Esophagus mucosa (tissue), 1 donor: ENCODE data around the gene ERI3. TPM values are rescaled to one million over a fixed set of nuclear protein-coding genes. Genes with fewer than 3 reads are reported as not detected.

Experiments used
- ATAC-seq: fragments of 200-7000 bp; cut with Tn5 transposase; one replicate; pipeline ENCODE4 v1.9.1; 2020
- total RNA-seq: library from RNA; stranded (reverse); gene quantifications from one replicate; pipeline ENCODE4 v1.2.4, GENCODE V29; 2023
- donor health status: DM: yes; HTN: yes; CAD: no.

ERI3 gene
- total RNA-seq, 1 donor from 2014 or later: 26.5 TPM

DNA sequence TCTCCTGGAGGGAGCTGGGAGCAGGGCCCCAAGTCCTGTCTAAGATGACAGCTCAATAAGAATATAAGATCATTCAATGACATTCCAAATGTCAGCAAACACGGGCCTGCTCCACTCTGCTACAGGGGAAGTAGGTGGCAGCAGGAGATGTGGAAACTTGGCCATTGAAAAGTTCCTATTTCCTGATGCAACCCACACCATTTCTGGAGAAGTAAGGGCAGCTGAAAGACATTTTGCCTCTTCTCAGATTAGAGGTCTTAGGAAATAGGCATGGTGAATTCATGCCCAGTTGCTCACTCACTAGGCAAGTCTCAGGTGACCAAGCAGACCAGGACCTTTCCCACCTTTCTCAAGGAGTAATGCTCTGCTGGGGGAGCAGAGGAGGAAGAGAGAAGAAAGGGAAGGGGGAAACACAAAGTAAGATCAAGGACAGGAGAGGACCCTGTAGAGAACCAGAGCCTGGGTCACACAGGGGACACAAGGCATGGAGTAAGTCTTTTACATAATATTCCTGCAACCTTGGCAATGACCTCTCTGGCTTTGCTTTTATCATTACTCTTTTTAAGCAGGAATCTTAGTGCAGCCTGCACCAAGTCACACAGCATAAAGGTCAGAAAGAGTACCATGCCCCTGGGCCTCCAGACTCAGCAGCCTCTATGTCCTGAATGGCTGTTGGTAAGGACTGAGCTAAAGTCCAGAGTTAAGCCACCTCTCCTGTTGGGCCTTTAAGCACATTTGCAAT lies 72.9 kb downstream of the ERI3 start:
- no peak for ATAC-seq

GRCh38 chr1:44276901-44277300 lies 78.2 kb downstream of the ERI3 start:
- ATAC-seq: peak; percentile 73

DNA sequence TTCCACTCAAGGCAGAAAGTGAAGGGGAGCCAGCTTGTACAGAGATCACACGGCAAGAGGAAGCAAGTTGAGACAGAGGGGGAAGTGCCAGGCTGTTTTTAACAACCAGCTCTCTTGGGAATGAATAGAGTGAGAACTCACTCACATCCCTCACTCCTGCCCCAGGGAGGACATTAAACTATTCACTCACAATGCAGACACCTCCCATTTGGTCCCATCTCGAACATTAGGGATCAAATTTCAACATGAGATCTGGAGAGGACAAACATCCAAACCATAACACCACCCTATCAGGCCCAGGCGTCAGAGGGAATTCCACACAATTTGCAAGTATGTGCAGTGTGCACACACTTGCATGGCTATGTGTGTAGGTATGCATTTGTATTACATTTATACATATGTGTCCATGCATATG lies 79.1 kb downstream of the ERI3 start:
- peak; percentile 22 for ATAC-seq

DNA sequence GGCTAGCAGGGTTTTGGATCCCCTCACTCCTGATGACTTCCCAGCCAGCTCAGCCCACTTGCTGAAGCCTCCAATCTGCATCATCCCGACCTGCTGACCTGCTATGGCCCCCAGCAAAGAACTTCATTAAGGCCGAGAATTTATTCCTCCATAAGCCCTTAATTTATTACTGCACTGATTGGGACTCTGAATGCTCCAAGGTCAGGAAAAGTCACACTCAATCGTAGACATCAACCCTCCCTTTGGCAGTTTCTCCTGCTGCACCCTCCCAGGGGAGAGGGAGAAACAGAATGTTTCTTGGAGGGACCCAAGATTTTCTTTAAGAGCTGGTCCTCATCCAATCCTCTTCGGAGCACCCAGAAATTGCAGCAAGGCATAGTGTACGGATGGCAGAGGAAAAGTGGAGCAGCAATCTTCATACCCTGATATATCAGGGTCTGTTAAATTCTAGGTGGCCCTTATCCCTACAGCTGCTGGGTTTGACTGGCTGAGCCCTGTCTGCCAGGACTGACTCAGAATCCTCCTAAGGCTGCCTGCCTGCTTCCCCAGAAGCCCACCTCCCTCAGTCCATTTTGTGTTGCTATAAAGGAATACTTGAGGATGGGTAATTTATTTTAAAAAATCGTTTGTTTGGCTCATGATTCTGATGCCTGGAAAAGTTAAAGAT lies 79.6 kb downstream of the ERI3 start:
- ATAC-seq: no peak

DNA sequence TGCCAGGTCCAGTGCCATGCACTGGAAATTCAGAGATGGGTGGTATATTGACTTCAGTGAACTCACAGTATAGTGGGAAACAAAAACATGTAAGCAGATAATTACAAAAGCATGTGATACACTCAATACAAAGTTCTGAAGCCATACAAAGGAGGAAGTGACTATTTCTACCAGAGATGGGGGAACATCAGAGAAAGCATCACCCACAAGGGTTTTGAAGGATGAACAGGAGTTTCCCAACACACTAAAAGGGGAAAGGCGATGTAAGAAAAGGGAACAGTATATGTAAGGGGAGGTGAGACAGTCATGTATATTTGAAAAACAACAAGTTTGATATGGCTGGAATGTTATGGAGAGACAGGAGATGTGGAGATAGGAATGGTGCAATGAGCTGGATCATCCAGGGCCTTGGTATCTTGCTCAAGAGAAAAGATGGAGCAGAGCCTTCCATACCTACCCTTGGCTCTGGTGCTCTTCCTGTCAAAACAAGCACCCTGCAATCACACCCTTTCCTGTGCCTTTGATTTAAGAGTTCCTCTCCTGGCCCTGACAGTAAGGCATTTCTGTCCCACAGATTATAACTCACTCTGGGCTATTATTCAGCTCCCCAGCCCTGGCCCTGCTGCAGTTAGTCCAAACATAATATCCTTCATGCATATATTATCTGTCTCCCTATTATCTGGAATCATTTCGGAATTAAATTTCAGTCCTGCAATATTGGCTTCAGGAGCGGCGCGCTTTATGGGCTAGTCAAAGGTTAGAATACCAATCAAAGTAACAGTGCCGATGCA lies 81.3 kb downstream of the ERI3 start:
- no peak for ATAC-seq

DNA sequence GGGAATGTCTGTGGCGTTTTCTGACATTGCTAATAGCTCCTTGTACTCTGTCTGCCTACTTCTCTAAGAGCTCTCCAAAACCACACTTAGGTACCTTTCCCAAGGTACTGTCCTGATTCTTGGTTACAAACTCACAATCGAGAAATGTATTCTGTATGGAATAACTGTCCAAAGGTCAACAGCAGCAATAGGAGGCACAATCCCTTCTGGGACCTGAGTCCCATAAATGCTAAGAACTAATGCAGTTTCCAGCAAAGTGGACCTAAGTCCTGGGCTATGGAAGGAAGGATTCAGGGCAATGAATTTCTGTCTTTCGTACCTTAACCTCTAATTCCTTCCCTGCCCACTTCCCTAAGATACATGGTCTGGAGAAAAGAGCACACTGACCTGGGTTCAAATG lies 82.1 kb downstream of the ERI3 start:
- no peak for ATAC-seq

GRCh38 chr1:44271646-44272045 lies 83.4 kb downstream of the ERI3 start:
- no peak for ATAC-seq

DNA sequence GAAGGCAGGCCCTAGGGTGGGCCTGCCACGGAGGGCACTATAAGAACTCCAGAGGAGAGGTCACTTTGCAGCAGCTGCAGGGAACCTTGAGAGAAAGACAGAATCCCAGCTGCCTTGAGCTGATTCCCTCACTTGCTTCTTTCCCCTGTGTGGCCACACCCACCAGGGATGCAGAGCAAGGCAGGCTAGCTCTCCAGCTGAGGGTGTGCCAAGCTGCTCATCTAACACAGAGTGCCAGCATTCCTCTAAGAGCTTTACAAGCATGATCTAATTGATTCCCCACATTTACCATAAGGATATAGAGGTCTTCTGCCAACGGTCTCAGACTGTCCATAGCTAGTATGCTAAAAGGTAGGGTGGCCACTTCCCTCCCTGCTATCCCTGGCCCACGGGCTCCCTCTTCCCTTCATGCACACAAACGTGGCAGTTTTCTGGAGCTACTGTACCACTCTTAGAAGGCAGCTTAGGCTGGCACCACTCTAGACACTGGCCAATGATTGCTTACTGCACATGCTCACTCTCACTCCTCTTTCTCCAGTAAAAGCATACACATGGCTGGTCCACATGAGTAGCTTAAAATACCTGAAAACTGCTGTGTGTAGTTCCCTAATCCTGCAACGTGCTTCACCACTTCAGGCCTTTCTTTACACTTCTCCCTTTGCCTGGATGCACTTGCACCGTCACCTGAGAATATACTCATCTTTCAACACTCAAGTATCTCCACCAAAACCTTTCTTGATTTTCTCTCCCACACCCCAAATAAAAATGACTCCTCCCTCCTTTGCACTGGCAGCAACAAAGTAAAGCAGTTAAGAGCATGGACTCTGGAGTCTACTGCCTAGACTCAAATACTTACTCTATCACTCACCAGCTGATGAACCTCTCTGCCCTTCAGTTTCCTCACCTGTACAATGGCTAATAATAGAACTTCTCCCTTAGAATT lies 84.1 kb downstream of the ERI3 start:
- ATAC-seq: no peak

- no peak for ATAC-seq
Measured at GRCh38 chr1:44268054-44268453, 87.0 kb downstream of the ERI3 start.

GRCh38 chr1:44267438-44267837 lies 87.6 kb downstream of the ERI3 start:
- no peak for ATAC-seq

GRCh38 chr1:44266400-44267344 lies 88.4 kb downstream of the ERI3 start:
- ATAC-seq: no peak

GRCh38 chr1:44265656-44266358 lies 89.2 kb downstream of the ERI3 start:
- ATAC-seq: no peak

- no peak for ATAC-seq
Measured at GRCh38 chr1:44264451-44264771, 90.6 kb downstream of the ERI3 start.

DNA sequence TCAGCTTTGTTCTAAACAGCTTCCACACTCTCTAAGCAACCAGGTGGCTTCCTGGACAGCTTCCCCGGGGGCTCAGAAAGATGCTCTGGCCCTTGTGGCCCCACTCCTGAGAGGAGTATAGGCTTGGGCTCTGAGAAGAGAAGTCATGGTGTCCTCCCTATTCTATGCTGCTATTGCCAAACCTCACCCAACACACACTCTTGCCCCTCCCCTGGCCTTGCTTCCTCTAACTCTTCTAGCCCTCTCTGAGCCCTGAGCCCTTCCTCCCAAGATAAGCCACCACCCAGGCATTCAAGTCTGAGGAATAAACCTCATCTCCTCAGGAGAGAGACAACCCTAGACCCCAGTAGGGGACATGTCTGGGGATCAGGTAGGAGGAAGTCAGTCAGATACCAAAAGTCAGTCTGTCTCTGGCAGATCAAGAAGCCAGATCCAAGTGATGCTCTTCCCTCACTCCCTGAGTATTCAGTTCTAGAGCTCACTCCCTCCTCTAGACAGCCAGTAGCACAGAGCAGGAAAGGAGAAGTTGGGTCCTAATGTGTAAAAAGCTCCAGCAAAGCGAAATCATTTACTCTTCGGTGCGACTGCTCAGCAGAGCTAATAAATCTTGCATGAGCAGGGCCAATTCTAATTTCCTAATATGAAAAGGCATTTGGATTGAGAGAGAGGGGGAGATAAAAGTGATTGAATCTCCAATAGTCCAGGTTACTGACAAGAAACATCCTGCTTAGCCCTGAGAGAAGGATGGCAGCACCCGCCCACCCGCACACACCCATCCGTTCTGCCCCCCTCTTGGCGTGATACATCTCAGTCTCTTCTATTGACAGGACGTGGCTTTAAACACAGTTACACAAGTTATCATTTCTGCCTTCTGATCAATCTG lies 91.2 kb downstream of the ERI3 start:
- no peak for ATAC-seq

DNA sequence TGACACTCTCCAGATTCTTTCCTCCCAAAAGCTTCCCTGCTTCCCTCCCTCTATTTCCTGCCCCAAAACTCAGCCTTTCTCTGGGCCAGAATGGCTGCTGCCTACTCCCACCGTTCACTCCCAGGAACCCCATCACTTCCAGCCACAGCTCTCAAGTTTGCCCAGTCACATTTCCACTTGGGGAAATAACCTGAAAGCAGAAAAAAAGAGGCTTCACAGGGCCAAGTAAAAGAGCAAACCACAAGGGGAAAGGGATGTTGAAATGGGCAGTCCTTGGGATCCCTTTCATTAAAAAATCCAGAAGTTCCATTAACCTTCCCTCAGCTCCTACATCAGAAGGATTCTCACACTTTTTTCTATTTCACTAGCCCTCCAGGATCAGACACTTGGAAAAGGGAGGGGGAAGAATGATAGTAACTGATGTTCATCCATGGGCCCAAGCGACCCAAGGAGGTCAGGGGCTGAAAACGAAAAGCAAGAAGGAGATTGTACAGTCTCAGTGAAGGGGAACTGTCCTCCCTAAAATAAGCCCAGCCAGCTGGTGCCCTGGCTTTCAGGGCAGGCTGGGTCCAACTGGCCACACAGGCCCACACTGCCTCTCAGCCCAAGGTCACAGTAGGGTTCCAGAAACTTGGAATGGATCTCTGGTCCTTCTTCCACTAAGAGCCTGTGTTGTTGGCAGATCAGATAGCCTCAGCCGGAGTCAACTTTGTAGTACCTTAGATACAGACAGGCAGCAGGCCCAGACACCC lies 92.1 kb downstream of the ERI3 start:
- no peak for ATAC-seq

DNA sequence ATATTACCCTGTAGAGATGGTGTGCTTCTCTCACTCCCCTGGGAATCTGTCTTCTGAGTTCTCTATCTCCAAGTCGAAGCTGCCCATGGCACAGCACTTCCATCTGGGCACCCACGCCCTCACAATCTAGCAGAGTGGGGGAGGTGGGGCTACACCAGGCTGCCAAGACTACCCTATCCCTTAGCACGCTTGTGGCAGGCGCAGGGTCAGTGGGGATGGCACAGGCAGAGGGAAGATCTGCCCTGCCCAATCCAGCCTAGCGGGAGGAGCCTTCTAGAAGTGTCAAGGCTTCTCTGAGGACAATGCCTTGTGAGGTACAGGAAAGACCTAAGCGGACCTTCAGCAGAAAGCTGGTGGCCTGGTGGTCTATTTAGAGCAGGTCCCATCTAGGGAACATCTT lies 92.6 kb downstream of the ERI3 start:
- no peak for ATAC-seq

- no peak for ATAC-seq
Measured at GRCh38 chr1:44261962-44262361, 93.1 kb downstream of the ERI3 start.

DNA sequence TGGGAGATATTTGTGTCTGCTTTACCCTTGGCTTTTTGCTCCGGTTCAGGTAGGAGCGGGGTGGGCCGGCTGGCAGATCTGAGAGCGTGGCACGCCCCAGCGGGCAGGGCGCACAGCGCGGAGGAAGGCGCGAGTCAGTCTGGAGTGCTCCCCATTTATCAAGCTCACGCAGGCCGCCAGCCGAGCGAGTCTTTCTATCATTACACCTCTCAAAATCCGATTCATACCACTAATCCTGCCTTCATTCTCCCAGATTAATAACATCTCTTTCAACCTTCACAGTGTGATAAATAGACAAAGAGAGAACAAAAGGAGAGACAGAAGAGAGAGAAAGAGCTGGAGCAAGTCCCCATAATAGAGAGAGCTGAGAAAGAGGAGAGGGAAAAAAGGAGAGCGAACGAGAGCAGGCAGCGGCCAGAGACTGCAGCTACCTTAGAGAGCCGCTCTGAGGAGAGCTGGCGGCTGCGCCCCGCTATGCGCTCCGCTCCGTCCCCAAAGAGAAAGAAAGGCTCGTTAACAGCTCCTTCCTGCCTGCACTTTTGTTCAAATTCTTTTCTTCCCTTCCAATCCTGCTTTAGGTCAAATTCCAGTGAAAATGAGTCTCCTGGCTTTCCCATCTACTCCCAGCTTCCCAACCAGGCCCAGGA lies 93.8 kb downstream of the ERI3 start:
- peak; percentile 81 for ATAC-seq
